IMR-90 (cell line): ENCODE results near the gene TAGLN. TPM values are rescaled to one million over a fixed set of nuclear protein-coding genes. Genes with fewer than 3 reads are reported as not detected.

Source experiments
- ATAC-seq: fragments of 200-7000 bp; cut with Tn5 transposase; 2 replicates; pipeline ENCODE4 v1.9.1; 2020; ENCODE audit warnings: low read depth, mild to moderate bottlenecking, moderate library complexity
- Bru-seq: library from RNA; stranded (reverse); fragments of 400-500 nt; gene quantifications from one replicate; lab custom pipeline; 2021; lab: Mats Ljungman, UMichigan
- BruChase-seq, 2 experiments: library from RNA; stranded (reverse); fragments of 400-500 nt; gene quantifications; one replicate each; lab custom pipeline; 2021; lab: Mats Ljungman, UMichigan
- BruUV-seq: library from RNA; stranded (reverse); fragments of 400-500 nt; replicated peaks from 2 replicates; lab custom pipeline; 2021; lab: Mats Ljungman, UMichigan
- CTCF ChIA-PET: fragments of 300-600 bp; formaldehyde crosslinking; extraction: SDS; loops from one replicate; lab custom pipeline; 2021; ENCODE audit warnings: antibody characterized with exemption; lab: Yijun Ruan, JAX
- POLR2A ChIA-PET: fragments of 300-600 bp; sonication (Branson Sonifier 250); formaldehyde crosslinking; loops from one replicate; lab custom pipeline; 2022; ENCODE audit warnings: antibody characterized with exemption; ENCODE audit not compliant: unreplicated experiment; lab: Charles Lee
- DNase-seq: peaks from one replicate; pipeline ENCODE4 v3.0.0; 2013
- H2AFZ ChIP-seq: replicated peaks from 2 replicates; pipeline ENCODE3; 2013; ENCODE audit warnings: low read length, mild to moderate bottlenecking; ENCODE audit not compliant: poor library complexity
- H2AK5ac ChIP-seq: 2 replicates; pipeline ENCODE4 v1.6.1; 2013; ENCODE audit warnings: low read depth, low read length, inconsistent platforms
- H2AK9ac ChIP-seq: replicated peaks from 2 replicates; pipeline ENCODE3; 2013; ENCODE audit warnings: mild to moderate bottlenecking, low read depth, low read length, moderate library complexity; ENCODE audit not compliant: poor library complexity
- H2BK120ac ChIP-seq: 2 replicates; pipeline ENCODE4 v1.6.1; 2013; ENCODE audit warnings: low read depth, low read length, inconsistent platforms
- H2BK15ac ChIP-seq: 3 replicates; pipeline ENCODE4 v1.6.1; 2013; ENCODE audit warnings: low read depth, low read length, inconsistent platforms
- H2BK20ac ChIP-seq: 2 replicates; pipeline ENCODE4 v1.6.1; 2013; ENCODE audit warnings: low read depth, mild to moderate bottlenecking, inconsistent platforms, low read length, moderate library complexity
- H2BK5ac ChIP-seq: 2 replicates; pipeline ENCODE4 v1.6.1; 2013; ENCODE audit warnings: mild to moderate bottlenecking, low read depth, low read length, inconsistent platforms; ENCODE audit not compliant: poor library complexity, severe bottlenecking
- H3K14ac ChIP-seq: replicated peaks from 2 replicates; pipeline ENCODE4 v1.6.1; 2013; ENCODE audit warnings: low read depth, low read length, inconsistent platforms
- H3K18ac ChIP-seq: 2 replicates; pipeline ENCODE4 v1.6.1; 2013; ENCODE audit warnings: low read depth, low read length, control low read depth
- H3K23ac ChIP-seq: 2 replicates; pipeline ENCODE4 v1.6.1; 2013; ENCODE audit warnings: low read depth, low read length, inconsistent platforms
- H3K27ac ChIP-seq: 2 replicates; pipeline ENCODE4 v1.5.1; 2013; ENCODE audit warnings: mild to moderate bottlenecking, control low read depth, low read length; ENCODE audit not compliant: insufficient read depth
- H3K27me3 ChIP-seq: 2 replicates; pipeline ENCODE4 v1.6.1; 2013; ENCODE audit warnings: low read length; ENCODE audit not compliant: control insufficient read depth, insufficient read depth
- H3K36me3 ChIP-seq: 2 replicates; pipeline ENCODE4 v1.6.1; 2013; ENCODE audit warnings: low read length, mixed read lengths; ENCODE audit not compliant: control insufficient read depth, insufficient read depth
- H3K4ac ChIP-seq: 2 replicates; pipeline ENCODE4 v1.6.1; 2013; ENCODE audit warnings: low read depth, low read length, inconsistent platforms
- H3K4me1 ChIP-seq: 2 replicates; pipeline ENCODE4 v1.6.1; 2013; ENCODE audit warnings: low read length, mixed read lengths; ENCODE audit not compliant: control insufficient read depth, insufficient read depth
- H3K4me2 ChIP-seq: 2 replicates; pipeline ENCODE4 v1.6.1; 2013; ENCODE audit warnings: low read depth, mild to moderate bottlenecking, control low read depth, low read length, moderate library complexity
- H3K4me3 ChIP-seq: 2 replicates; pipeline ENCODE4 v1.5.1; 2013; ENCODE audit warnings: low read depth, mild to moderate bottlenecking, control low read depth, low read length, moderate library complexity; ENCODE audit not compliant: insufficient read depth
- H3K56ac ChIP-seq: 2 replicates; pipeline ENCODE4 v1.6.1; 2013; ENCODE audit warnings: low read length, inconsistent platforms; ENCODE audit not compliant: insufficient read depth; ENCODE audit errors: extremely low read depth
- H3K79me1 ChIP-seq, 2 experiments: 2 replicates each; pipeline ENCODE4 v1.6.1; 2013; ENCODE audit warnings: low read length in 2 of 2, inconsistent platforms in 1 of 2, low read depth in 1 of 2
- H3K9ac ChIP-seq: 2 replicates; pipeline ENCODE4 v1.6.1; 2013; ENCODE audit warnings: low read depth, low read length, control low read depth
- H3K9me1 ChIP-seq: 2 replicates; pipeline ENCODE4 v1.6.1; 2013; ENCODE audit warnings: low read length, inconsistent platforms; ENCODE audit not compliant: insufficient read depth
- H3K9me3 ChIP-seq: 2 replicates; pipeline ENCODE4 v1.6.1; 2013; ENCODE audit warnings: low read length; ENCODE audit not compliant: control insufficient read depth, insufficient read depth
- H4K20me1 ChIP-seq: 2 replicates; pipeline ENCODE4 v1.6.1; 2013; ENCODE audit warnings: low read length, inconsistent platforms; ENCODE audit not compliant: insufficient read depth
- H4K5ac ChIP-seq: 2 replicates; pipeline ENCODE4 v1.6.1; 2013; ENCODE audit warnings: mild to moderate bottlenecking, low read depth, low read length, control low read depth
- H4K8ac ChIP-seq, 2 experiments: 2 replicates each; pipeline ENCODE4 v1.6.1; 2013; ENCODE audit warnings: low read depth in 2 of 2, low read length in 2 of 2, control low read depth in 1 of 2, inconsistent platforms in 1 of 2
- H4K91ac ChIP-seq: 2 replicates; pipeline ENCODE4 v1.6.1; 2013; ENCODE audit warnings: low read depth, low read length, inconsistent platforms; ENCODE audit not compliant: insufficient read depth
- BHLHE40 ChIP-seq: fragments of 150-350 bp; IDR thresholded peaks from 2 replicates; pipeline ENCODE4 v1.6.1; 2016; ENCODE audit warnings: mild to moderate bottlenecking, low read depth, low read length
- CEBPB ChIP-seq: IDR thresholded peaks from 2 replicates; pipeline ENCODE4 v1.6.1; 2012; ENCODE audit warnings: low read depth, low read length, improper control_type of control experiment
- CHD1 ChIP-seq: IDR thresholded peaks from 2 replicates; pipeline ENCODE4 v1.6.1; 2012; ENCODE audit warnings: low read depth, low read length, improper control_type of control experiment
- MAFK ChIP-seq: IDR thresholded peaks from 2 replicates; pipeline ENCODE4 v1.6.1; 2012; ENCODE audit warnings: low read depth, low read length, improper control_type of control experiment
- MXI1 ChIP-seq: IDR thresholded peaks from 2 replicates; pipeline ENCODE4 v1.6.1; 2012; ENCODE audit warnings: low read depth, mild to moderate bottlenecking, low read length, moderate library complexity, borderline replicate concordance
- NFE2L2 ChIP-seq: fragments of 150-350 bp; IDR thresholded peaks from 2 replicates; pipeline ENCODE4 v1.6.1; 2016; ENCODE audit warnings: low read depth, mild to moderate bottlenecking, low read length
- RAD21 ChIP-seq: IDR thresholded peaks from 2 replicates; pipeline ENCODE4 v1.6.1; 2012; ENCODE audit warnings: low read length, improper control_type of control experiment
- RCOR1 ChIP-seq: IDR thresholded peaks from 2 replicates; pipeline ENCODE4 v1.6.1; 2012; ENCODE audit warnings: mild to moderate bottlenecking, low read length, improper control_type of control experiment; ENCODE audit not compliant: insufficient replicate concordance
- WGBS, 2 experiments: methylation state at CpG; one replicate each; pipeline versions ENCODE4 v1.1.5 to v1.1.7; 2013; ENCODE audit warnings: missing lambda C conversion rate in 2 of 2; ENCODE audit not compliant: insufficient read length in 1 of 2; ENCODE audit errors: extremely low coverage in 2 of 2; 5-methylcytosine and 5-hydroxymethylcytosine counted together
- dilution Hi-C: fragments of 300-500 bp; cut with HindIII; formaldehyde crosslinking; loops from one replicate; pipeline ENCODE4 v1.14.3; 2018; ENCODE audit warnings: low sequenced_read_pairs; ENCODE audit not compliant: unreplicated experiment
- in situ Hi-C: fragments of 300-500 bp; cut with MboI; formaldehyde crosslinking; loops from 3 replicates; pipeline ENCODE4 v1.14.3; 2019; ENCODE audit warnings: low sequenced_read_pairs, inconsistent platforms, mixed read lengths
- intact Hi-C: fragments of 100-400 bp; cut with micrococcal nuclease; formaldehyde crosslinking; loops from 2 replicates; pipeline ENCODE4 v1.10.0; 2022
- long read RNA-seq: library from polyadenylated mRNA; unstranded; transcript quantifications from one replicate; pipeline ENCODE4 v2.0.0, GENCODE V29; 2021; ENCODE audit not compliant: unreplicated experiment
- polyA plus RNA-seq, 3 experiments: library from polyadenylated mRNA; depleted of rRNA; stranded (reverse); fragments of >200 nt; gene quantifications; 2 replicates each; pipeline ENCODE4 v1.2.3, GENCODE V29; 2012; ENCODE audit warnings: low replicate concordance in 1 of 3
- total RNA-seq: library from RNA; depleted of rRNA; stranded (reverse); fragments of >200 nt; gene quantifications from 2 replicates; pipeline ENCODE4 v1.2.3, GENCODE V29; 2012; rRNA removed
- TF ChIP-seq, protein P1 (sequence below): fragments of 150-350 bp; IDR thresholded peaks from 2 replicates; pipeline ENCODE4 v1.6.1; 2016; ENCODE audit warnings: low read depth, mild to moderate bottlenecking, low read length, moderate library complexity, borderline replicate concordance
- TF ChIP-seq, protein P2 (sequence below): conservative IDR thresholded peaks from 2 replicates; pipeline ENCODE4 v1.5.1; 2012; ENCODE audit warnings: mild to moderate bottlenecking, low read depth, low read length, improper control_type of control experiment

The TAGLN gene
- total RNA-seq, result 1,558 and 2,558 TPM in 2 replicates
- 3,760 and 3,780 TPM in 2 replicates for polyA plus RNA-seq (2012; rRNA removed)
- polyA plus RNA-seq (2012; cell fraction: cytosol; rRNA removed), result 3,517 and 4,395 TPM in 2 replicates
- 1,556 and 1,814 TPM in 2 replicates for polyA plus RNA-seq (2012; cell fraction: nucleus; rRNA removed; ENCODE audit: low replicate concordance)
- Bru-seq, nascent RNA, result percentile 100 among the genes with signal in this experiment
- percentile 99 among the genes with signal in this experiment for BruChase-seq, experiment 1, labeled RNA remaining after a 6-hour chase
- percentile 98 among the genes with signal in this experiment for BruChase-seq, experiment 2, labeled RNA remaining after a 2-hour chase
- long read RNA-seq, transcript TAGLN-207 (4 exons, 2,166 nt), result minor isoform, 57 of 1,464 reads
- long read RNA-seq, transcript TAGLN-202 (5 exons, 928 nt), result major isoform, 1,272 of 1,464 reads
- long read RNA-seq, partial matches to known transcripts, result 29 of 1,464 reads
- long read RNA-seq, other reads (novel, unspliced or antisense), result 101 of 1,464 reads

DNA sequence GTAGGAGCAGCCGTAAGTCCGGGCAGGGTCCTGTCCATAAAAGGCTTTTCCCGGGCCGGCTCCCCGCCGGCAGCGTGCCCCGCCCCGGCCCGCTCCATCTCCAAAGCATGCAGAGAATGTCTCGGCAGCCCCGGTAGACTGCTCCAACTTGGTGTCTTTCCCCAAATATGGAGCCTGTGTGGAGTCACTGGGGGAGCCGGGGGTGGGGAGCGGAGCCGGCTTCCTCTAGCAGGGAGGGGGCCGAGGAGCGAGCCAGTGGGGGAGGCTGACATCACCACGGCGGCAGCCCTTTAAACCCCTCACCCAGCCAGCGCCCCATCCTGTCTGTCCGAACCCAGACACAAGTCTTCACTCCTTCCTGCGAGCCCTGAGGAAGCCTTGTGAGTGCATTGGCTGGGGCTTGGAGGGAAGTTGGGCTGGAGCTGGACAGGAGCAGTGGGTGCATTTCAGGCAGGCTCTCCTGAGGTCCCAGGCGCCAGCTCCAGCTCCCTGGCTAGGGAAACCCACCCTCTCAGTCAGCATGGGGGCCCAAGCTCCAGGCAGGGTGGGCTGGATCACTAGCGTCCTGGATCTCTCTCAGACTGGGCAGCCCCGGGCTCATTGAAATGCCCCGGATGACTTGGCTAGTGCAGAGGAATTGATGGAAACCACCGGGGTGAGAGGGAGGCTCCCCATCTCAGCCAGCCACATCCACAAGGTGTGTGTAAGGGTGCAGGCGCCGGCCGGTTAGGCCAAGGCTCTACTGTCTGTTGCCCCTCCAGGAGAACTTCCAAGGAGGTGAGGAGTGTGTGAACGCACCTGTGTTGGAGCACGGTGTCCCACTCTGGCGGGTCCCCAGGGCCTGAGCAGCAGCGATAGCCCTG, at the start of gene TAGLN:
TAGLN (plus strand) TSS at position 318 of the 863 bp plus-strand sequence. CDS start 3,644 bp downstream, outside the sequence.
- no peaks in the 10 kb centered on the region for H3K27me3 ChIP-seq
- peak within 1 kb of the TSS; percentile 98 for H3K27ac ChIP-seq
- H3K14ac ChIP-seq, result peak within 1 kb of the TSS; percentile 100
- H3K4me3 ChIP-seq, result peak within 1 kb of the TSS; percentile 49
- peak within 1 kb of the TSS; percentile 100 for H3K4ac ChIP-seq
- H2BK5ac ChIP-seq, result peak within 1 kb of the TSS; percentile 95
- peaks cover 28% of the 10 kb centered on the region for H3K9me1 ChIP-seq
- H3K4me1 ChIP-seq, result peaks cover 40% of the 10 kb centered on the region
- peak within 1 kb of the TSS; percentile 96 for H3K18ac ChIP-seq
- DNase-seq (peak; percentile 94), ATAC-seq (peak; percentile 75)
- POLR2A ChIA-PET, result interaction anchor here (1.0 to 2.2 kb wide), 4 partner anchors 13 to 21 kb away, joined by 3 to 11 read pairs (median 4); partner anchors contain the start of gene SIDT2
- H3K36me3 ChIP-seq, result peaks cover 39% of the 10 kb centered on the region
- peak within 1 kb of the TSS; percentile 100 for H2AK5ac ChIP-seq
- H2AK9ac ChIP-seq, result peak within 1 kb of the TSS; percentile 100
- no peaks in the 10 kb centered on the region for H3K9me3 ChIP-seq
- CTCF ChIA-PET, result interaction anchor here (1.0 kb wide), 1 partner anchor 28 kb away, joined by 3 read pairs; no protein-coding TSS in a partner anchor
- peak within 1 kb of the TSS; percentile 96 for H3K9ac ChIP-seq
- peak within 1 kb of the TSS; percentile 99 for H4K8ac ChIP-seq
- intact Hi-C loops (loop anchor here (2.0 kb wide), 1 partner anchor 28 kb away; no protein-coding TSS in a partner anchor), dilution Hi-C loops (no loop called here), in situ Hi-C loops (no loop called here)
- H4K91ac ChIP-seq, result peak within 1 kb of the TSS; percentile 100
- peak within 1 kb of the TSS; percentile 99 for H3K23ac ChIP-seq
- H3K79me1 ChIP-seq, result peaks cover 20 to 58% of the 10 kb centered on the region in 2 experiments
- H4K20me1 ChIP-seq, result peaks cover 47% of the 10 kb centered on the region
- peak within 1 kb of the TSS; percentile 81 for H3K4me2 ChIP-seq
- H2BK20ac ChIP-seq, result peak within 1 kb of the TSS; percentile 92
- peak within 1 kb of the TSS; percentile 99 for H3K56ac ChIP-seq
- peak within 1 kb of the TSS; percentile 84 for H2AFZ ChIP-seq
- TSS peak; percentile 64 for BruUV-seq
- peak within 1 kb of the TSS; percentile 100 for H2BK15ac ChIP-seq
- WGBS, 2 experiments, result 0% methylated on average over 3 of the region's 34 CpGs; no CpG with 5 or more reads in 1 of the 2 experiments
- H2BK120ac ChIP-seq, result peak within 1 kb of the TSS; percentile 100
- H4K5ac ChIP-seq, result peak within 1 kb of the TSS; percentile 94
- TF ChIP-seq, protein P1, sequence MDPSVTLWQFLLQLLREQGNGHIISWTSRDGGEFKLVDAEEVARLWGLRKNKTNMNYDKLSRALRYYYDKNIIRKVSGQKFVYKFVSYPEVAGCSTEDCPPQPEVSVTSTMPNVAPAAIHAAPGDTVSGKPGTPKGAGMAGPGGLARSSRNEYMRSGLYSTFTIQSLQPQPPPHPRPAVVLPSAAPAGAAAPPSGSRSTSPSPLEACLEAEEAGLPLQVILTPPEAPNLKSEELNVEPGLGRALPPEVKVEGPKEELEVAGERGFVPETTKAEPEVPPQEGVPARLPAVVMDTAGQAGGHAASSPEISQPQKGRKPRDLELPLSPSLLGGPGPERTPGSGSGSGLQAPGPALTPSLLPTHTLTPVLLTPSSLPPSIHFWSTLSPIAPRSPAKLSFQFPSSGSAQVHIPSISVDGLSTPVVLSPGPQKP, result no peak
- TF ChIP-seq CHD1, result no peak
- TF ChIP-seq RCOR1, result peak; percentile 45
- no peak for TF ChIP-seq NFE2L2
- 0 out of 2 replicates have a peak, but pooled peaks have one; percentile 2 for TF ChIP-seq RAD21
- TF ChIP-seq, protein P2, sequence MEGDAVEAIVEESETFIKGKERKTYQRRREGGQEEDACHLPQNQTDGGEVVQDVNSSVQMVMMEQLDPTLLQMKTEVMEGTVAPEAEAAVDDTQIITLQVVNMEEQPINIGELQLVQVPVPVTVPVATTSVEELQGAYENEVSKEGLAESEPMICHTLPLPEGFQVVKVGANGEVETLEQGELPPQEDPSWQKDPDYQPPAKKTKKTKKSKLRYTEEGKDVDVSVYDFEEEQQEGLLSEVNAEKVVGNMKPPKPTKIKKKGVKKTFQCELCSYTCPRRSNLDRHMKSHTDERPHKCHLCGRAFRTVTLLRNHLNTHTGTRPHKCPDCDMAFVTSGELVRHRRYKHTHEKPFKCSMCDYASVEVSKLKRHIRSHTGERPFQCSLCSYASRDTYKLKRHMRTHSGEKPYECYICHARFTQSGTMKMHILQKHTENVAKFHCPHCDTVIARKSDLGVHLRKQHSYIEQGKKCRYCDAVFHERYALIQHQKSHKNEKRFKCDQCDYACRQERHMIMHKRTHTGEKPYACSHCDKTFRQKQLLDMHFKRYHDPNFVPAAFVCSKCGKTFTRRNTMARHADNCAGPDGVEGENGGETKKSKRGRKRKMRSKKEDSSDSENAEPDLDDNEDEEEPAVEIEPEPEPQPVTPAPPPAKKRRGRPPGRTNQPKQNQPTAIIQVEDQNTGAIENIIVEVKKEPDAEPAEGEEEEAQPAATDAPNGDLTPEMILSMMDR, result no peak
- no peak for TF ChIP-seq MAFK
- peak; percentile 32; the same call in 1 of the 2 replicates for TF ChIP-seq BHLHE40
- peak; percentile 64; the same call in 1 of the 2 replicates for TF ChIP-seq MXI1
- TF ChIP-seq CEBPB, result 0 out of 2 replicates have a peak, but pooled peaks have one; percentile 4
